HL-60/S4 treated with retinoic acid at 250 ng/mL for 4 days and 3 days (cell line): ENCODE data around the gene GSX1.
"Not testable (repeated sequence)": the region's sequence is repeated elsewhere in the genome, so short reads cannot be mapped to it uniquely, and the experiment has no call there.

Source experiments
- in situ Hi-C: fragments of 300-500 bp; cut with MboI; formaldehyde crosslinking; loops from 2 replicates; pipeline ENCODE4 v1.7.0; 2022; ENCODE audit warnings: low sequenced_read_pairs

GSX1 gene

GRCh38 chr13:27792393-27793218 lies at the start of gene GSX1:
TSS of gene GSX1 (plus strand) at chr13:27792483. CDS start at chr13:27792691, 208 bp downstream.
- in situ Hi-C loops: no loop called here

- in situ Hi-C loops: no loop called here
These were observed 47.5 kb upstream of the GSX1 start for GRCh38 chr13:27744801-27745200.

- in situ Hi-C loops: no loop called here
These were observed 47.0 kb upstream of the GSX1 start for GRCh38 chr13:27745301-27745700.

GRCh38 chr13:27748143-27748542 lies 44.1 kb upstream of the GSX1 start:
- in situ Hi-C loops: not testable (repeated sequence)

- in situ Hi-C loops: no loop called here
These were observed 40.2 kb upstream of the GSX1 start for GRCh38 chr13:27751953-27752532.

- in situ Hi-C loops: no loop called here
These were observed 26.6 kb upstream of the GSX1 start for GRCh38 chr13:27765650-27766049.

GRCh38 chr13:27770809-27771208 lies 21.5 kb upstream of the GSX1 start:
- in situ Hi-C loops: no loop called here

- in situ Hi-C loops: no loop called here
These were observed 19.4 kb upstream of the GSX1 start for GRCh38 chr13:27772651-27773425.

- in situ Hi-C loops: no loop called here
These were observed 18.1 kb upstream of the GSX1 start for GRCh38 chr13:27774169-27774568.

GRCh38 chr13:27774651-27775050 lies 17.6 kb upstream of the GSX1 start:
- in situ Hi-C loops: no loop called here

GRCh38 chr13:27775943-27776342 lies 16.3 kb upstream of the GSX1 start:
- in situ Hi-C loops: no loop called here

GRCh38 chr13:27782151-27782550 lies 10.1 kb upstream of the GSX1 start:
- in situ Hi-C loops: no loop called here

- in situ Hi-C loops: no loop called here
These were observed 9.2 kb upstream of the GSX1 start for GRCh38 chr13:27783111-27783510.

- in situ Hi-C loops: no loop called here
These were observed 4.0 kb upstream of the GSX1 start for GRCh38 chr13:27788271-27788670.

GRCh38 chr13:27789153-27789494 lies 3.2 kb upstream of the GSX1 start:
- in situ Hi-C loops: no loop called here

- in situ Hi-C loops: no loop called here
These were observed 2.6 kb upstream of the GSX1 start for GRCh38 chr13:27789495-27790303.

- in situ Hi-C loops: no loop called here
These were observed 1.8 kb upstream of the GSX1 start for GRCh38 chr13:27790523-27790922.

GRCh38 chr13:27791146-27791900 lies 960 bp upstream of the GSX1 start:
- in situ Hi-C loops: no loop called here

GRCh38 chr13:27791901-27792392 lies 336 bp upstream of the GSX1 start:
- in situ Hi-C loops: no loop called here
